Stimulated activated CD8-positive, alpha-beta memory T cell treated with anti-CD3 and anti-CD28 coated beads, Interleukin-4, amount 100 ng/mL, for 24 hours (primary cell): ENCODE measurements around the gene RBMS1.

Experiments used
- DNase-seq: peaks from one replicate; pipeline ENCODE4 v3.0.0-alpha.2; 2020; ENCODE audit warnings: low read depth

Gene RBMS1

GRCh38 chr2:160223560-160223959, 270.0 kb downstream of the RBMS1 start:
- DNase-seq: no peak

- no peak for DNase-seq
Measured at GRCh38 chr2:160222546-160223283, 270.9 kb downstream of the RBMS1 start.
